Uterus (tissue), 2 donors: ENCODE data around the gene LRRC37A2.
"Not testable (repeated sequence)": the region's sequence is repeated elsewhere in the genome, so short reads cannot be mapped to it uniquely, and the experiment has no call there.

Experiments
- CTCF ChIP-seq, 4 experiments: fragments of 200-600 bp in 2 of 4; fragments of 450-650 bp in 2 of 4; sonication (generic) in 2 of 4; IDR thresholded peaks; one replicate each; pipeline ENCODE4 v1.5.1; 2016 to 2019; ENCODE audit warnings: antibody characterized with exemption in 4 of 4, mild to moderate bottlenecking in 2 of 4, moderate library complexity in 1 of 4
- POLR2A ChIP-seq, 2 donors: fragments of 450-650 bp; IDR thresholded peaks; one replicate each; pipeline ENCODE4 v1.6.1; 2016; ENCODE audit warnings: antibody characterized with exemption in 2 of 2, mild to moderate bottlenecking in 1 of 2, moderate library complexity in 1 of 2

DNA sequence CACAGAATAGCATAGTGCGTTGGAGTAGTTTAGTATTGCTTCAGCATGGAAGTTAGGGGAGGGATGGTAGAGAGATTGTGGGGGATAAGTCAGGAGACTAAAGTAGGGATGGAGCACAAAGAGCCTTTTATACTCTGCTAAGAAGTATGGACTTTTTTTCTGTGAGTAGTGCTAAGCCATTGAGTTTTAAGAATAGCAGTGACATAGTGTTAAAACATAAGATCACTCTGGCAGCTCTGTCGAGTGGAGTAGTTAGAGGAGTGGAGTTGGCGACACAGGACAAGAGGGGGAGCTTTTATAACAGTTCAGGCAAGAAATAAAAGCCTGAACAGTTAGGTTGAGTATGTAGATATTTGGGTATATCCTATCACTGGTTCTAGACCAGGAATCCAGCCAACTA lies 33.4 kb upstream of the LRRC37A2 start:
- not testable (repeated sequence) for TF ChIP-seq CTCF, POLR2A (IDR thresholded peaks at IDR 0.05)
